Activated CD4-positive, alpha-beta T cell treated with anti-CD3 and anti-CD28 coated beads, Interleukin-2, amount 50 U/mL, for 48 hours (primary cell): ENCODE results near the gene PYGB.

Experiments used
- DNase-seq, 2 experiments: peaks; one replicate each; pipeline ENCODE4 v3.0.0-alpha.2; 2020

The PYGB gene

GRCh38 chr20:25338112-25339023 lies 90.5 kb downstream of the PYGB start:
- no peak for DNase-seq

- no peak for DNase-seq
Observed at GRCh38 chr20:25339608-25340007, 91.7 kb downstream of the PYGB start.

- DNase-seq: no peak
Observed at GRCh38 chr20:25340380-25340779, 92.5 kb downstream of the PYGB start.

- DNase-seq: no peak
Observed at GRCh38 chr20:25341716-25342680, 94.1 kb downstream of the PYGB start.

GRCh38 chr20:25344634-25345033 lies 96.7 kb downstream of the PYGB start:
- no peak for DNase-seq

GRCh38 chr20:25345721-25346120 lies 97.8 kb downstream of the PYGB start:
- DNase-seq: no peak

- DNase-seq: no peak
Observed at GRCh38 chr20:25346349-25346748, 98.5 kb downstream of the PYGB start.
